NCI-H2029 (cell line): ENCODE measurements around the gene HMGN4.
A peak's percentile ranks its signal among the peaks of the same experiment; 100 is the strongest.

ENCODE experiments used
- DNase-seq: peaks from one replicate; lab custom pipeline; 2025; lab: John Stamatoyannopoulos, UW

Gene HMGN4

DNA sequence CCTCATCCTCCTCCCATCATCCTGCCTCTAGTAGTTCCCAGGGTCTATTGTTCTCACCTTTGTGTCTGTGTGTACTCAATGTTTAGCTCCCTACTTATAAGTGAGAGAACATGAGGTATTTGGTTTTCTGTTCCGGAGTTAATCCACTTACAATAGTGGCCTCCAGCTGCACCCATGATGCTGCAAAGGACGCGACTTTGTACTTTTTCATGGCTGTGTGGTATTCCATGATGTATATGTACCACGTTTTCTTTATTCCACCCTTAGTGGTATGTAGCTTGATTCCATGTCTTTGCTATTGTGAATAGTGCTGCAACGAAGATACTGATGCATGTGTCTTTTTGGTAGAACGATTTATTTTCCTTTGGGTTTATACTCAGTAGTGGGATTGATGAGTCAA, 40.1 kb downstream of the HMGN4 start:
- no peak for DNase-seq

DNA sequence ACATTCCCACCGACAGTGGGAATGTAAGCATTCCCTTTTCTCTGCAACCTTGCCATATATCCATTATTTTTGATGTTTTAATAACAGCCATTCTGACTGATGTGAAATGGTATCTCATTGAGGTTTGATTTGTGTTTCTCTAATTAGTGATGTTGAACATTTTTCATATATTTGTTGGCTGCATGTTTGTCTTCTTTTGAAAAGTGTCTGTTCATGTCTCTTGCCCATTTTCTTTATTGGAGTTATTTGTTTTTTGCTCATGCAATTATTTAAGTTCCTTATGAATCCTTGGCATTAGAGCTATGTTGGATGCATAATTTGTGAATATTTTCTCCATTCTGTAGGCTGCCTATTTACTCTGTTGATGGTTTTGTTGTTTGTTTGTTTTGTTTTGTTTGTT, 40.6 kb downstream of the HMGN4 start:
- no peak for DNase-seq

DNA sequence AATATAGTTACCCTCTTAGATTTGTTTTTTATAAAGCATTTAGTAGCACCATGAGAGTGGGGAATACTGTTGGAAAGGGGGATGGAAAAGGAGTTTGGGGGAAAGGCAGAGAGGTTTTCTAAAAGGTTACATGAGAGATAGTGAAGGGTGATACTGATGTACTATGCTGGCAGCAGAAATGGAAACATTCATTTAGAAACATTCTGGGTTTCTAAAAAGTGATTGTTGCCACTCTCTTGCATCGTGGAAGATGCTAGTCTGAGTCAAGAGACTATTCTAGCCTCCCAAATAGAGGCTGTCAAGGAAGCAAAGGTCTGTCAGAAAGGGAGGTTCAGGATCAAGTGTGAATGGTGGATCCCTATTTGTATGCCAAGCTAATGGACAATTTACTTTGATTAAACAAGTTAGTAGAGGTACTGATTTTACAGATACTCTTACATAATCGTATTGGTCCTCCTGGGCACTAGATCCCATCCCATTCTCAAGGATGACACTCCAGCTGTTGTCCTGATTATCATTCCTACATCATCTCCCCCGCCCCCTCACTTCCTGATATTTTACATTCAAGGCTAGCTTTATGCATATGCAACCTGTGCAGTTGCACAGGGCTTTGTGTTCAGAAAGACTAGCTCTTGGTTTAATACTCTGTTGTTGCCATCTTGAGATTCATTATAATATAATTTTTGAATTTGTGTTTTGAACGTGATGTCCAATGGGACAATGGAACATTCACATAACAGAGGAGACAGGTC, 43.2 kb downstream of the HMGN4 start:
- DNase-seq = no peak

DNA sequence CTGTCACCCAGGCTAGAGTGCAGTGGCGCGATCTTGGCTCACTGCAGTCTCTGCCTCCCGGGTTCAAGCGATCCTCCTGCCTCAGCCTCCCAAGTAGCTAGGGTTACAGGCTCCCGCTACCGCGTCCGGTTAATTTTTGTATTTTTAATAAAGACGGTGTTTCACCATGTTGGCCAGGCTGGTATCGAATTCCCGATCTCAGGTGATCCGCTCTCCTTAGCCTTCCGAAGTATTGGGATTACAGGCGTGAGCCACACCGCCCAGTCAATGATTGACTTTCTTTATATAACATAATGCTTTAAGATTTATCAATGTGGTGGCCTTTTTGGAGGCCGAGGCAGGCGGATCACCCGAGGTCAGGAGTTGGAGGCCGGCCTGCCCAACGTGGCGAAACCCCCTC, 50.8 kb downstream of the HMGN4 start:
- DNase-seq = no peak

DNA sequence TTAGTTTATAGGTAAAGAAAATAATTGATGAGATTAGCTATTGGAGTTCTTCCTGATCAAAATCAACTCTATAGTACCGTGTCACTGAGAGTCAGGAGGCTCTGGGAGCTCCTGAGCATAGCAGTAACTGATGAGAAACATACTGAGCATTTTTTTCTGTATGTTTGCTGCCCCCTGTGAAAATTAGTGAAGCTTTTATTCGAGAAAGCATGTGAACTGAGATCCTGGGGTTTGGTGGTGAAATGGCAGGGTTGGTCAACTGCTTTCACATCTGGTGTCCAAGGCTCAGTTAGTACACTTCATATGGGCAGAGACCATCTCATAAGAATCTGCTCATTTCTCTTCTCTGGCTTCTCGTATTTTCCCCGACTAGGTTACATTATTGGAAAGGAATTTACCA, 54.5 kb downstream of the HMGN4 start:
- no peak for DNase-seq

DNA sequence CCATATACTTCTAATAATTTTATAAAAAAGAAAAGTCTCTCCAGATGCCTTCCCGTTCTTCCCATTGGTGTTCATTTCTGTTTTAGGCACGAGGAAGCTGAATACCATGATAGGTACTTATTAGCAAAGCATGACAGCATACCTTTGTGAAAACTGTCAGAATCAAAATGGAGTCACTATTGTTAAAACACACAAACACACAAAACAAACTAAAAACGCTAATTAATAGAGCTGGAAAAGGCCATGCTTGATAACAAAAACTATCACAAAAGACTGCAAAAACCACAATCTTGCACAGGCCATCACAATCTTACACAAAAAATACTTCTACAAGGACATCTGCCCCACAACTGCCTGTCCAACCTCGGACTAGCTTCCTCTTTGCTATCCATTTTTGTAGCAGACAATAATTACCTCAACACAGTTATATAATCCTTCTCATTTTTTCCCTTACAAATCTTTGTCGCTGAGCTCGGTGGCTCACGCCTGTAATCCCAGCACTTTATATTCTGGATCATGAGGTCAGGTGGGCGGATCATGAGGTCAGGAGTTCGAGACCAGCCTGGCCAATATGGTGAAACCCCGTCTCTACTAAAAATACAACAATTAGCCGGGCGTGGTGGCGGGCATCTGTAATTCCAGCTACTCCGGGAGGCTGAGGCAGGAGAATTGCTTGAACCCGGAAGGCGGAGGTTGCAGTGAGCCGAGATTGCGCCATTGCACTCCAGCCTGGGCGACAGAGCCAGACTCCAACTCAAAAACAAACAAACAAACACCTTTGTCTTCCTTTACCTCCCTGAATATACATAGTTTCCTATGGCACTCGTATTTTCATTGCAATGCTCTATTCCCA, 55.3 kb downstream of the HMGN4 start:
- no peak for DNase-seq

- no peak for DNase-seq
These were observed 55.9 kb downstream of the HMGN4 start for GRCh38 chr6:26594131-26594498.

GRCh38 chr6:26594730-26595632, 56.8 kb downstream of the HMGN4 start:
- no peak for DNase-seq

DNA sequence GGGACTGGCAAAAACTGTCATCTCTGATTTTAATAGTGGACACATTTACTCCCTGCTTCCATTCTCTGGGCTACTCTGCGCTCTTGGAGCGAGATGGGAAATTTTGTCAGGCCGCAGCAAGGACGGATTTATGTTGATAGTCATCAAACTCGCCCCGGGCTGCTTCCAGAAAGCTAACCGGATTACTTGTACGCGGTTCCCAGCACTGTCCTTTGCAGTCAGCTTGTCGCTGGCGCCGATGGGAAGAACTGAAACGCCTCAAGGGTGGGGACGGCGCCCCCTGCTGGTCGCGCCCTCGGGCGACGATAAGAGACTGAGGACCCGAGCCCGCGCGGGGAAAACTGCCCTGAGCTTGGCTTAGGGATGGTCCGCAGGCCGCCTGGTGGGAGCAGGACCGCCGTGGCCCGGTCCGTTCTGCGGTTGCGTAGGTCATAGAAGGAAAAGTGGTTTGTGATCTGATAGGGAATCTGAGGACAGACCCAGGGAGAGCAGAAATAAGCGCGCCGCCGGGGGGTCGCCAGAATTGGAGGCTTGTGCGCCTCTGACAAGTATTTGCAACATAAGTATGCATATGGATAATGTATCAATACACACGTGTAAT, 57.6 kb downstream of the HMGN4 start:
- DNase-seq = peak; percentile 88
